GM18907 (cell line): ENCODE results near the gene UNC119B.
"Not testable (repeated sequence)": the region's sequence is repeated elsewhere in the genome, so short reads cannot be mapped to it uniquely, and the experiment has no call there.

Experiments used
- ATAC-seq: cut with Tn5 transposase; IDR thresholded peaks from one replicate; pipeline ENCODE4 v1.9.1; 2021; ENCODE audit warnings: mild to moderate bottlenecking, moderate library complexity; ENCODE audit not compliant: unreplicated experiment

UNC119B gene

GRCh38 chr12:120718055-120718454 is 7.8 kb downstream of the UNC119B start:
- no peak for ATAC-seq

- peak; percentile 51 for ATAC-seq
Observed at GRCh38 chr12:120719072-120719471, 8.8 kb downstream of the UNC119B start.

- ATAC-seq: no peak
Observed at GRCh38 chr12:120719496-120720233, 9.4 kb downstream of the UNC119B start.

- no peak for ATAC-seq
Observed at GRCh38 chr12:120720234-120720986, 10.2 kb downstream of the UNC119B start.

GRCh38 chr12:120720987-120721801 is 10.9 kb downstream of the UNC119B start:
- ATAC-seq: no peak

- ATAC-seq: no peak
Observed at GRCh38 chr12:120721866-120722265, 11.6 kb downstream of the UNC119B start.

GRCh38 chr12:120722784-120723183 is 12.5 kb downstream of the UNC119B start:
- no peak for ATAC-seq

GRCh38 chr12:120724720-120725119 is 14.5 kb downstream of the UNC119B start:
- no peak for ATAC-seq

- peak; percentile 2 for ATAC-seq
Observed at GRCh38 chr12:120725151-120725658, 14.9 kb downstream of the UNC119B start.

GRCh38 chr12:120725659-120726509 is 15.6 kb downstream of the UNC119B start, which contains the start of gene ACADS:
Gene ACADS (plus strand): TSS chr12:120725826. CDS start chr12:120725886, 60 bp downstream.
- ATAC-seq: peak; percentile 93

- ATAC-seq: no peak
Observed at GRCh38 chr12:120726510-120726793, 16.2 kb downstream of the UNC119B start.

- no peak for ATAC-seq
Observed at GRCh38 chr12:120726961-120727360, 16.7 kb downstream of the UNC119B start.

GRCh38 chr12:120732198-120732597 is 21.9 kb downstream of the UNC119B start:
- not testable (repeated sequence) for ATAC-seq

GRCh38 chr12:120733574-120733973 is 23.3 kb downstream of the UNC119B start:
- no peak for ATAC-seq

- ATAC-seq: no peak
Observed at GRCh38 chr12:120734210-120734609, 24.0 kb downstream of the UNC119B start.

- ATAC-seq: no peak
Observed at GRCh38 chr12:120735181-120735580, 24.9 kb downstream of the UNC119B start.

- no peak for ATAC-seq
Observed at GRCh38 chr12:120736404-120737331, 26.4 kb downstream of the UNC119B start.

GRCh38 chr12:120737557-120738251 is 27.4 kb downstream of the UNC119B start:
- ATAC-seq: no peak
